ENCODE measurements around the gene PTX4. TPM values are rescaled to one million over a fixed set of nuclear protein-coding genes. Genes with fewer than 3 reads are reported as not detected.

PTX4 gene
- polyA plus RNA-seq, 1 of the 3 experiments (the other 2 are of a cell fraction): not detected

DNA sequence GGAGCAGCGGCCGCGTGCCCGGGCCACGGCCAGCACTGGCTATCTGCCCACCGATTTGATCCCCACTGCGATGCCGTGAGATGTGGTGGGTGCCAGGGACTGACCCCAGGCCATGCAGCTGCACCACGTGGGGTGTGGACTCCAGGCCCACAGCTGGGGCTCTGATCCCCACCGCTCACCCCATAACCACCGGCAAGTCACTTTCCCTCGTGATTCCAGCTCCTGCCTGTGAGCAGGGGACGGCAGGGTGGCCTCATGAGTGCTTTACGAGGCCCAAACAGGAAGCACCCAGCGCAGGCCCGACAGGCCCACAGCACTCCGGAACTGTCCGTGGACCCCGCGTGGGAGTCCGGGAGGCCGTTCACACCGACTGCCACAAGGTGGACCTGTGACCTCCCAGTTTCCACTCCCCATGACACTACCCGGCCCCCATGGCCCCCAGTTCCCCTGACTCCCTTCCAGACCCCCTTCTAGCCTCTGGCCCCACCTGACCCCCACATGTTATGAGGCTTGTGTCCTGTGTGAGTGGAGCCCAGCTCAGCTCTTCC is 616 bp downstream of the PTX4 start:
- no peak overlapping the region for H3K4me3 ChIP-seq (ENCODE audit: low read depth in 2 of 2, low read length in 1 of 2)
- H3F3A ChIP-seq (replicated peaks; ENCODE audit: insufficient read depth): no peaks in the 10 kb centered on the region
- no peaks in the 10 kb centered on the region for H3K9me3 ChIP-seq
- no peak overlapping the region for H3K27ac ChIP-seq (ENCODE audit: low read depth in 2 of 2, low read length in 1 of 2)
- WGBS (ENCODE audit: low lambda C conversion rate): 82% methylated on average over 19 of the region's 24 CpGs
- ChIA-PET CTCF (no interaction called here), POLR2A (no interaction called here)
- H4K20me1 ChIP-seq (ENCODE audit: insufficient read depth): no peaks in the 10 kb centered on the region
- DNase-seq: no peak
- no peak for TF ChIP-seq GABPA (IDR thresholded peaks at IDR 0.05; ENCODE audit: low read depth)
- TF ChIP-seq, protein P1, sequence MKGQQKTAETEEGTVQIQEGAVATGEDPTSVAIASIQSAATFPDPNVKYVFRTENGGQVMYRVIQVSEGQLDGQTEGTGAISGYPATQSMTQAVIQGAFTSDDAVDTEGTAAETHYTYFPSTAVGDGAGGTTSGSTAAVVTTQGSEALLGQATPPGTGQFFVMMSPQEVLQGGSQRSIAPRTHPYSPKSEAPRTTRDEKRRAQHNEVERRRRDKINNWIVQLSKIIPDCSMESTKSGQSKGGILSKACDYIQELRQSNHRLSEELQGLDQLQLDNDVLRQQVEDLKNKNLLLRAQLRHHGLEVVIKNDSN (IDR thresholded peaks at IDR 0.05; ENCODE audit: borderline replicate concordance, low read depth): no peak
- TF ChIP-seq EP300 (IDR thresholded peaks at IDR 0.05; ENCODE audit: borderline replicate concordance in 1 of 2, low read depth in 1 of 2, low read length in 1 of 2): no peak
- TF ChIP-seq RXRA (IDR thresholded peaks at IDR 0.05; ENCODE audit: borderline replicate concordance, low read depth): no peak
- TF ChIP-seq, protein P2, sequence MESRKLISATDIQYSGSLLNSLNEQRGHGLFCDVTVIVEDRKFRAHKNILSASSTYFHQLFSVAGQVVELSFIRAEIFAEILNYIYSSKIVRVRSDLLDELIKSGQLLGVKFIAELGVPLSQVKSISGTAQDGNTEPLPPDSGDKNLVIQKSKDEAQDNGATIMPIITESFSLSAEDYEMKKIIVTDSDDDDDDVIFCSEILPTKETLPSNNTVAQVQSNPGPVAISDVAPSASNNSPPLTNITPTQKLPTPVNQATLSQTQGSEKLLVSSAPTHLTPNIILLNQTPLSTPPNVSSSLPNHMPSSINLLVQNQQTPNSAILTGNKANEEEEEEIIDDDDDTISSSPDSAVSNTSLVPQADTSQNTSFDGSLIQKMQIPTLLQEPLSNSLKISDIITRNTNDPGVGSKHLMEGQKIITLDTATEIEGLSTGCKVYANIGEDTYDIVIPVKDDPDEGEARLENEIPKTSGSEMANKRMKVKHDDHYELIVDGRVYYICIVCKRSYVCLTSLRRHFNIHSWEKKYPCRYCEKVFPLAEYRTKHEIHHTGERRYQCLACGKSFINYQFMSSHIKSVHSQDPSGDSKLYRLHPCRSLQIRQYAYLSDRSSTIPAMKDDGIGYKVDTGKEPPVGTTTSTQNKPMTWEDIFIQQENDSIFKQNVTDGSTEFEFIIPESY (IDR thresholded peaks at IDR 0.05; ENCODE audit: borderline replicate concordance, low read depth): no peak
- TF ChIP-seq, protein P3, sequence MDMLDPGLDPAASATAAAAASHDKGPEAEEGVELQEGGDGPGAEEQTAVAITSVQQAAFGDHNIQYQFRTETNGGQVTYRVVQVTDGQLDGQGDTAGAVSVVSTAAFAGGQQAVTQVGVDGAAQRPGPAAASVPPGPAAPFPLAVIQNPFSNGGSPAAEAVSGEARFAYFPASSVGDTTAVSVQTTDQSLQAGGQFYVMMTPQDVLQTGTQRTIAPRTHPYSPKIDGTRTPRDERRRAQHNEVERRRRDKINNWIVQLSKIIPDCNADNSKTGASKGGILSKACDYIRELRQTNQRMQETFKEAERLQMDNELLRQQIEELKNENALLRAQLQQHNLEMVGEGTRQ (IDR thresholded peaks at IDR 0.05; ENCODE audit: borderline replicate concordance, low read depth, low read length): no peak
- TF ChIP-seq SIN3A (IDR thresholded peaks at IDR 0.05; ENCODE audit: borderline replicate concordance, low read depth, low read length): no peak
- no peak for TF ChIP-seq POLR2AphosphoS5 (IDR thresholded peaks at IDR 0.05; ENCODE audit: low read depth, low read length)
- TF ChIP-seq, protein P4, sequence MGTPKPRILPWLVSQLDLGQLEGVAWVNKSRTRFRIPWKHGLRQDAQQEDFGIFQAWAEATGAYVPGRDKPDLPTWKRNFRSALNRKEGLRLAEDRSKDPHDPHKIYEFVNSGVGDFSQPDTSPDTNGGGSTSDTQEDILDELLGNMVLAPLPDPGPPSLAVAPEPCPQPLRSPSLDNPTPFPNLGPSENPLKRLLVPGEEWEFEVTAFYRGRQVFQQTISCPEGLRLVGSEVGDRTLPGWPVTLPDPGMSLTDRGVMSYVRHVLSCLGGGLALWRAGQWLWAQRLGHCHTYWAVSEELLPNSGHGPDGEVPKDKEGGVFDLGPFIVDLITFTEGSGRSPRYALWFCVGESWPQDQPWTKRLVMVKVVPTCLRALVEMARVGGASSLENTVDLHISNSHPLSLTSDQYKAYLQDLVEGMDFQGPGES (IDR thresholded peaks at IDR 0.05; ENCODE audit: low read depth, low read length): no peak
- TF ChIP-seq FOSL2 (IDR thresholded peaks at IDR 0.05; ENCODE audit: borderline replicate concordance, low read depth): no peak
- TF ChIP-seq, protein P5, sequence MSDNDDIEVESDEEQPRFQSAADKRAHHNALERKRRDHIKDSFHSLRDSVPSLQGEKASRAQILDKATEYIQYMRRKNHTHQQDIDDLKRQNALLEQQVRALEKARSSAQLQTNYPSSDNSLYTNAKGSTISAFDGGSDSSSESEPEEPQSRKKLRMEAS (IDR thresholded peaks at IDR 0.05; ENCODE audit: low read depth): no peak
- no peak for TF ChIP-seq CHD2 (IDR thresholded peaks at IDR 0.05; ENCODE audit: low read length, partially characterized antibody)
- TF ChIP-seq NRF1 (IDR thresholded peaks at IDR 0.05; ENCODE audit: low read depth, low read length): no peak
- no peak for TF ChIP-seq TEAD4 (IDR thresholded peaks at IDR 0.05; ENCODE audit: borderline replicate concordance, insufficient read depth)
- no peak for TF ChIP-seq TCF12 (IDR thresholded peaks at IDR 0.05)
- no peak for TF ChIP-seq RCOR1 (IDR thresholded peaks at IDR 0.05; ENCODE audit: low read length)
- H3K9ac ChIP-seq: no peak overlapping the region
- peaks cover 0 to 9% of the 10 kb centered on the region in 2 experiments; a peak in 1 of 4 replicates for H3K4me1 ChIP-seq (ENCODE audit: control insufficient read depth in 1 of 2, insufficient read depth in 2 of 2, low read depth in 1 of 2, low read length in 1 of 2)
- H3K36me3 ChIP-seq (replicated peaks in 1 of 2; ENCODE audit: control insufficient read depth in 1 of 2, insufficient read depth in 2 of 2, low read length in 1 of 2): no peaks in the 10 kb centered on the region
- H3K4me2 ChIP-seq: no peak overlapping the region
- no peaks in the 10 kb centered on the region for H3K79me2 ChIP-seq (ENCODE audit: insufficient read depth)
- H2AFZ ChIP-seq (ENCODE audit: low read depth): no peak overlapping the region
- H3K27me3 ChIP-seq (ENCODE audit: insufficient read depth): no peaks in the 10 kb centered on the region
- no peaks in the 10 kb centered on the region for H3K9me2 ChIP-seq
